Measurements from ENCODE around the gene SLC4A7.

DNA sequence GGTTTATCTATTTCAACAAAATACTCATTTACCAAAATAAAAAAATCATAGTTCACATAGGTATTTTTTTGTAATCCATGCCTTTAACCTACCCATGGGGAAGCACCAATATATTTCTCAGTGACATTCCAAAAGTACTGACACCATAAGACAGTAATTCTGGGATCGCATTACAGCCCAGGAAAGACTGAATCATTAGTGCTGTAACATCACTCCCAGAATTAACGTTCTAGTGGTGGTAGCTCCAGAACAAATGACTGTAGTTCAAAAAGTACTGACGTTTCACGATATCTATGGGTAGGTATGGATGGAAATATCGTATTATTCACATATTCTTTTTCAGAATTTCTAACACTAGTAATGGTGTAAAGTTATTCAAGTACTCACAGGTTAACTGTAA is 60.7 kb downstream of the SLC4A7 start:
- TF ChIP-seq, protein P1, sequence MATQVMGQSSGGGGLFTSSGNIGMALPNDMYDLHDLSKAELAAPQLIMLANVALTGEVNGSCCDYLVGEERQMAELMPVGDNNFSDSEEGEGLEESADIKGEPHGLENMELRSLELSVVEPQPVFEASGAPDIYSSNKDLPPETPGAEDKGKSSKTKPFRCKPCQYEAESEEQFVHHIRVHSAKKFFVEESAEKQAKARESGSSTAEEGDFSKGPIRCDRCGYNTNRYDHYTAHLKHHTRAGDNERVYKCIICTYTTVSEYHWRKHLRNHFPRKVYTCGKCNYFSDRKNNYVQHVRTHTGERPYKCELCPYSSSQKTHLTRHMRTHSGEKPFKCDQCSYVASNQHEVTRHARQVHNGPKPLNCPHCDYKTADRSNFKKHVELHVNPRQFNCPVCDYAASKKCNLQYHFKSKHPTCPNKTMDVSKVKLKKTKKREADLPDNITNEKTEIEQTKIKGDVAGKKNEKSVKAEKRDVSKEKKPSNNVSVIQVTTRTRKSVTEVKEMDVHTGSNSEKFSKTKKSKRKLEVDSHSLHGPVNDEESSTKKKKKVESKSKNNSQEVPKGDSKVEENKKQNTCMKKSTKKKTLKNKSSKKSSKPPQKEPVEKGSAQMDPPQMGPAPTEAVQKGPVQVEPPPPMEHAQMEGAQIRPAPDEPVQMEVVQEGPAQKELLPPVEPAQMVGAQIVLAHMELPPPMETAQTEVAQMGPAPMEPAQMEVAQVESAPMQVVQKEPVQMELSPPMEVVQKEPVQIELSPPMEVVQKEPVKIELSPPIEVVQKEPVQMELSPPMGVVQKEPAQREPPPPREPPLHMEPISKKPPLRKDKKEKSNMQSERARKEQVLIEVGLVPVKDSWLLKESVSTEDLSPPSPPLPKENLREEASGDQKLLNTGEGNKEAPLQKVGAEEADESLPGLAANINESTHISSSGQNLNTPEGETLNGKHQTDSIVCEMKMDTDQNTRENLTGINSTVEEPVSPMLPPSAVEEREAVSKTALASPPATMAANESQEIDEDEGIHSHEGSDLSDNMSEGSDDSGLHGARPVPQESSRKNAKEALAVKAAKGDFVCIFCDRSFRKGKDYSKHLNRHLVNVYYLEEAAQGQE (IDR thresholded peaks at IDR 0.05; ENCODE audit: low read depth, low read length), result no peak
- TF ChIP-seq POLR2A (IDR thresholded peaks at IDR 0.05; ENCODE audit: low read depth, low read length) (no peak), ZNF24 (IDR thresholded peaks at IDR 0.05) (no peak), CTCF (IDR thresholded peaks at IDR 0.05 in 2 of 3, conservative IDR thresholded peaks at IDR 0.05 in 1 of 3; ENCODE audit: control insufficient read depth in 2 of 3, extremely low read depth in 1 of 3, insufficient read depth in 1 of 3, low read depth in 3 of 3, low read length in 3 of 3) (no peak), RAD51 (IDR thresholded peaks at IDR 0.05) (no peak), EZH2 (IDR thresholded peaks at IDR 0.05; ENCODE audit: borderline replicate concordance, control insufficient read depth, low read depth, low read length) (no peak)

Measured in GM12878 (cell line).